ENCODE results near the gene TVP23A.

Gene TVP23A

GRCh38 chr16:10737068-10737625 is 81.4 kb downstream of the TVP23A start:
- H3K9ac ChIP-seq (ENCODE audit: low read length), result no peak overlapping the region
- peak overlapping the region; percentile 35 for H3K4me3 ChIP-seq (ENCODE audit: low read length)
- no peaks in the 10 kb centered on the region for H3K27me3 ChIP-seq (ENCODE audit: control insufficient read depth, insufficient read depth, low read length)
- peaks cover 7% of the 10 kb centered on the region for H3K4me1 ChIP-seq (ENCODE audit: control insufficient read depth, insufficient read depth, low read length)
- H3K27ac ChIP-seq (ENCODE audit: low read depth, low read length), result peak overlapping the region; percentile 58
- H3K36me3 ChIP-seq (ENCODE audit: control insufficient read depth, insufficient read depth, low read length), result no peaks in the 10 kb centered on the region

- H3K27ac ChIP-seq (ENCODE audit: low read depth, low read length), result no peak overlapping the region
- no peaks in the 10 kb centered on the region for H3K27me3 ChIP-seq (ENCODE audit: control insufficient read depth, insufficient read depth, low read length)
- no peak overlapping the region for H3K4me3 ChIP-seq (ENCODE audit: low read length)
- no peak overlapping the region for H3K9ac ChIP-seq (ENCODE audit: low read length)
- no peaks in the 10 kb centered on the region for H3K36me3 ChIP-seq (ENCODE audit: control insufficient read depth, insufficient read depth, low read length)
- H3K4me1 ChIP-seq (ENCODE audit: control insufficient read depth, insufficient read depth, low read length), result no peaks in the 10 kb centered on the region
Measured at GRCh38 chr16:10731790-10732189, 86.8 kb downstream of the TVP23A start.

- Histone ChIP-seq H3K9ac (ENCODE audit: low read length) (no peak overlapping the region), H3K27me3 (ENCODE audit: control insufficient read depth, insufficient read depth, low read length) (no peaks in the 10 kb centered on the region), H3K27ac (ENCODE audit: low read depth, low read length) (no peak overlapping the region), H3K4me3 (ENCODE audit: low read length) (no peak overlapping the region), H3K4me1 (ENCODE audit: control insufficient read depth, insufficient read depth, low read length) (no peaks in the 10 kb centered on the region), H3K36me3 (ENCODE audit: control insufficient read depth, insufficient read depth, low read length) (no peaks in the 10 kb centered on the region)
Measured at GRCh38 chr16:10729104-10730048, 89.2 kb downstream of the TVP23A start.

- Histone ChIP-seq H3K4me3 (ENCODE audit: low read length) (no peak overlapping the region), H3K27me3 (ENCODE audit: control insufficient read depth, insufficient read depth, low read length) (no peaks in the 10 kb centered on the region), H3K9ac (ENCODE audit: low read length) (no peak overlapping the region), H3K4me1 (ENCODE audit: control insufficient read depth, insufficient read depth, low read length) (no peaks in the 10 kb centered on the region), H3K36me3 (ENCODE audit: control insufficient read depth, insufficient read depth, low read length) (no peaks in the 10 kb centered on the region), H3K27ac (ENCODE audit: low read depth, low read length) (no peak overlapping the region)
Measured at GRCh38 chr16:10728003-10728887, 90.3 kb downstream of the TVP23A start.

Data from rectal smooth muscle tissue (tissue), 1 donor.